ENCODE data around the gene MCAM. TPM values are rescaled to one million over a fixed set of nuclear protein-coding genes. Genes with fewer than 3 reads are reported as not detected.

MCAM gene
- polyA plus RNA-seq, 1 experiment, result 19.2 TPM

- H3K4me3 ChIP-seq (ENCODE audit: low read depth, low read length), result no peak overlapping the region
- POLR2A ChIA-PET, result interaction anchor here (0.6 kb wide), 1 partner anchor 173 kb away, joined by 5 read pairs; no protein-coding TSS in a partner anchor
These were observed 45.8 kb upstream of the MCAM start for GRCh38 chr11:119362741-119363080.

GRCh38 chr11:119361941-119362725 is 45.2 kb upstream of the MCAM start:
- no peak for TF ChIP-seq CTCF (IDR thresholded peaks at IDR 0.05; ENCODE audit: insufficient read depth, low read depth, low read length)
- DNase-seq (ENCODE audit: low read depth), result no peak
- Histone ChIP-seq H3K27me3 (ENCODE audit: control insufficient read depth, insufficient read depth, low read length) (no peaks in the 10 kb centered on the region), H3K36me3 (ENCODE audit: control insufficient read depth, insufficient read depth, low read length) (no peaks in the 10 kb centered on the region), H3K4me3 (ENCODE audit: low read depth, low read length) (no peak overlapping the region)
- ChIA-PET CTCF (interaction anchor here (1.1 to 3.3 kb wide), 5 partner anchors 11 to 112 kb away, joined by 4 to 58 read pairs (median 18); partner anchors contain the start of gene USP2), POLR2A (no interaction called here)

More at GRCh38 chr11:119362741-119363080, 45.8 kb upstream of the MCAM start:
- CTCF ChIA-PET, result interaction anchor here (2.9 to 3.3 kb wide), 3 partner anchors 11 to 112 kb away, joined by 18 to 58 read pairs (median 26); no protein-coding TSS in a partner anchor
- Histone ChIP-seq H3K27me3 (ENCODE audit: control insufficient read depth, insufficient read depth, low read length) (no peaks in the 10 kb centered on the region), H3K36me3 (ENCODE audit: control insufficient read depth, insufficient read depth, low read length) (no peaks in the 10 kb centered on the region)
- DNase-seq (ENCODE audit: low read depth), result no peak
- TF ChIP-seq CTCF (IDR thresholded peaks at IDR 0.05; ENCODE audit: insufficient read depth, low read depth, low read length), result no peak

- Histone ChIP-seq H3K27me3 (ENCODE audit: control insufficient read depth, insufficient read depth, low read length) (no peaks in the 10 kb centered on the region), H3K4me3 (ENCODE audit: low read depth, low read length) (no peak overlapping the region), H3K36me3 (ENCODE audit: control insufficient read depth, insufficient read depth, low read length) (no peaks in the 10 kb centered on the region)
- POLR2A ChIA-PET, result no interaction called here
- TF ChIP-seq CTCF (IDR thresholded peaks at IDR 0.05; ENCODE audit: insufficient read depth, low read depth, low read length), result no peak
- peak; percentile 48 for DNase-seq (ENCODE audit: low read depth)
- CTCF ChIA-PET, result interaction anchor here (0.9 to 3.3 kb wide), 8 partner anchors 12 to 368 kb away, joined by 3 to 58 read pairs (median 8); partner anchors contain the start of gene USP2
These were observed 44.3 kb upstream of the MCAM start for GRCh38 chr11:119361056-119361787.

- ChIA-PET POLR2A (no interaction called here), CTCF (interaction anchor here (0.6 to 4.7 kb wide), 6 partner anchors 14 to 146 kb away, joined by 3 to 349 read pairs (median 22); partner anchors contain the start of gene USP2)
- Histone ChIP-seq H3K4me3 (ENCODE audit: low read depth, low read length) (no peak overlapping the region), H3K27me3 (ENCODE audit: control insufficient read depth, insufficient read depth, low read length) (no peaks in the 10 kb centered on the region), H3K36me3 (ENCODE audit: control insufficient read depth, insufficient read depth, low read length) (no peaks in the 10 kb centered on the region)
- no peak for DNase-seq (ENCODE audit: low read depth)
- TF ChIP-seq CTCF (IDR thresholded peaks at IDR 0.05; ENCODE audit: insufficient read depth, low read depth, low read length), result no peak
These were observed 42.7 kb upstream of the MCAM start for GRCh38 chr11:119359365-119360214.

Data from BJ (cell line).